Liver (tissue), 2 donors: ENCODE measurements around the gene SLC13A2.

Experiments used
- TF ChIP-seq, protein P1 (sequence below): IDR thresholded peaks from 2 replicates; pipeline ENCODE4 v1.6.1; 2016; ENCODE audit warnings: antibody characterized with exemption
- TF ChIP-seq, protein P2 (sequence below): IDR thresholded peaks from 2 replicates; pipeline ENCODE4 v1.6.1; 2016; ENCODE audit warnings: antibody characterized with exemption, mild to moderate bottlenecking
- TF ChIP-seq, protein P3 (sequence below): IDR thresholded peaks from 2 replicates; pipeline ENCODE4 v1.6.1; 2016; ENCODE audit warnings: antibody characterized with exemption
- donor health status: healthy.

DNA sequence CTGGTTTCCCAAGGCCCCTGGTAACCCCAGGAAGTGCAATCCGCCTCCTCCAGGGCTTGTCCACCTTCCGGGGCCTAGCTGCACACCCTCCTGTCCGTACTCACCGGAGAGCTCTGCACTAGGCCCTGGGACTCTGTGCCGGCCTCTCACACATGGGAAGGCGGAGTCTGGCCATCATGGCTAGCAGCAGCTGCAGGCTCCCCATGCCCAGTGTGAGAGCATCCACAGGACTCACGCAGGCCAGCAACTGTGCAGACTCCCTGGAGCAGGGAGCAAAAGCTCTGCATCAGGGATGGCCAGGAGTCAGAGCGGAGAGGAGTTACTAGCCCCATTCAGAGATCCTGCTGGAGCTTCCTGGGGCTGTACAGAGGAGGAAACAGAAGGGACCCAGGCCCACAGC lies 52.9 kb downstream of the SLC13A2 start:
- TF ChIP-seq, protein P1, sequence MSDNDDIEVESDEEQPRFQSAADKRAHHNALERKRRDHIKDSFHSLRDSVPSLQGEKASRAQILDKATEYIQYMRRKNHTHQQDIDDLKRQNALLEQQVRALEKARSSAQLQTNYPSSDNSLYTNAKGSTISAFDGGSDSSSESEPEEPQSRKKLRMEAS = no peak
- TF ChIP-seq, protein P2, sequence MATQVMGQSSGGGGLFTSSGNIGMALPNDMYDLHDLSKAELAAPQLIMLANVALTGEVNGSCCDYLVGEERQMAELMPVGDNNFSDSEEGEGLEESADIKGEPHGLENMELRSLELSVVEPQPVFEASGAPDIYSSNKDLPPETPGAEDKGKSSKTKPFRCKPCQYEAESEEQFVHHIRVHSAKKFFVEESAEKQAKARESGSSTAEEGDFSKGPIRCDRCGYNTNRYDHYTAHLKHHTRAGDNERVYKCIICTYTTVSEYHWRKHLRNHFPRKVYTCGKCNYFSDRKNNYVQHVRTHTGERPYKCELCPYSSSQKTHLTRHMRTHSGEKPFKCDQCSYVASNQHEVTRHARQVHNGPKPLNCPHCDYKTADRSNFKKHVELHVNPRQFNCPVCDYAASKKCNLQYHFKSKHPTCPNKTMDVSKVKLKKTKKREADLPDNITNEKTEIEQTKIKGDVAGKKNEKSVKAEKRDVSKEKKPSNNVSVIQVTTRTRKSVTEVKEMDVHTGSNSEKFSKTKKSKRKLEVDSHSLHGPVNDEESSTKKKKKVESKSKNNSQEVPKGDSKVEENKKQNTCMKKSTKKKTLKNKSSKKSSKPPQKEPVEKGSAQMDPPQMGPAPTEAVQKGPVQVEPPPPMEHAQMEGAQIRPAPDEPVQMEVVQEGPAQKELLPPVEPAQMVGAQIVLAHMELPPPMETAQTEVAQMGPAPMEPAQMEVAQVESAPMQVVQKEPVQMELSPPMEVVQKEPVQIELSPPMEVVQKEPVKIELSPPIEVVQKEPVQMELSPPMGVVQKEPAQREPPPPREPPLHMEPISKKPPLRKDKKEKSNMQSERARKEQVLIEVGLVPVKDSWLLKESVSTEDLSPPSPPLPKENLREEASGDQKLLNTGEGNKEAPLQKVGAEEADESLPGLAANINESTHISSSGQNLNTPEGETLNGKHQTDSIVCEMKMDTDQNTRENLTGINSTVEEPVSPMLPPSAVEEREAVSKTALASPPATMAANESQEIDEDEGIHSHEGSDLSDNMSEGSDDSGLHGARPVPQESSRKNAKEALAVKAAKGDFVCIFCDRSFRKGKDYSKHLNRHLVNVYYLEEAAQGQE = no peak
- TF ChIP-seq, protein P3, sequence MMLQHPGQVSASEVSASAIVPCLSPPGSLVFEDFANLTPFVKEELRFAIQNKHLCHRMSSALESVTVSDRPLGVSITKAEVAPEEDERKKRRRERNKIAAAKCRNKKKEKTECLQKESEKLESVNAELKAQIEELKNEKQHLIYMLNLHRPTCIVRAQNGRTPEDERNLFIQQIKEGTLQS = no peak
